GM18499 (cell line): ENCODE results near the gene FCHSD2.
"Not testable (repeated sequence)": the region's sequence is repeated elsewhere in the genome, so short reads cannot be mapped to it uniquely, and the experiment has no call there.

Experiments used
- ATAC-seq: cut with Tn5 transposase; IDR thresholded peaks from one replicate; pipeline ENCODE4 v1.9.1; 2021; ENCODE audit warnings: moderate number of reproducible peaks; ENCODE audit not compliant: insufficient read depth, unreplicated experiment

The FCHSD2 gene

DNA sequence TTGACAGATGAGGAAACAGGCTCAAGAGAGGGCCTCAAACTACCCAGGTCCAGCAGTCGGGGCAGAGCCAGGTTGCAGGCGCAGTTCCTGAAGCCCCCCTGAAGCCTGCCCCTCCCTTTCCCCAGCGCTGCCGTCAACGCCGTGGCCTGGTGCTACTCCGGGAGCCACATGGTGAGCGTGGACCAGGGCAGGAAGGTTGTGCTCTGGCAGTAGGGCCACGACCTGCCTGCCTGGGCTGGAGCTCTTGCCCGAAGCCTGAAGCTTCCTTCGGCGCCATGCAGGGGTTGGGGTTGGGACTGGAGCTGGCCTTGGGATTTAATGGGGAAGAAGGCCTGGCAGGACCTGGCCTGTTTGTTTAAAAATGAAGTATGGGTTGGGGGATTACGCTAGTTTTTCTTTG lies 312.9 kb downstream of the FCHSD2 start:
- ATAC-seq, result no peak

DNA sequence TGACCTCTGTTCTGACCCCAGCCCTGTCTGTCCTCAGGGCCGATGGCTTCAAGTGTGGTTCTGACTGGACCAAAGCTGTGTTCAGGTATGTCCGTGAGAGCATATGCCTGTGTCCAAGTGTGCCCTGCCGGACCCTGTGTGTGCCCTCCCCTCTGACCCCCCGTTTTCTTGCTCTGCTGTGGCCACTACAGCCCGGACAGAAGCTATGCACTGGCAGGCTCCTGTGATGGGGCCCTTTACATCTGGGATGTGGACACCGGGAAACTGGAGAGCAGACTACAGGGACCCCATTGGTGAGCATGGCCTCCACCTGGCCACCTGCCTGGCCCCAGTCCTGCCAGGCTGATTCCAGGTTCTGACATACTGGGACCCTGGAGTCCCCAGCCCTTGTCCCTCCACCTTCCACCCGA lies 313.4 kb downstream of the FCHSD2 start:
- no peak for ATAC-seq

DNA sequence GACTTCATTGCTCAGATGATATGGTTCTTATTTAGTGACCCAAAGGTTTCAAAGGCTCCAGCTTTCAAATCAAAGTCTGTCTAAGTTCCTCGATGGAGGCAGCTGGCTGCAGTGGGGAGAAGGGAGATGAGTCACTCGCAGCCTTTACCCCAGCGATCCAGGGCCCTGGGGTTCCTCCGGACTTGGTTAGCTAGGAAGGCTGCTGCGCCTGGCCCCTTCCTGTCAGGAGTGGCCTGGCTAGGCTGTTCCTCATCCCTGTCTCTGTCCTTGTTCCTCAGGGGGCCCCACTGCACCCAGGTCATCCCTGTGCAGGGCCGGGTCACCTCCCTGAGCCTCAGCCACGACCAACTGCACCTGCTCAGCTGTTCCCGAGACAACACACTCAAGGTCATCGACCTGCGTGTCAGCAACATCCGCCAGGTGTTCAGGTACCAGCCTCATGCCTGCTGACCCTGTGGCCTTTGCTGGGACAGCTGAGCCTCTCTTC lies 314.0 kb downstream of the FCHSD2 start:
- ATAC-seq, result no peak

- not testable (repeated sequence) for ATAC-seq
Observed at GRCh38 chr11:72827656-72828055, 314.5 kb downstream of the FCHSD2 start.

DNA sequence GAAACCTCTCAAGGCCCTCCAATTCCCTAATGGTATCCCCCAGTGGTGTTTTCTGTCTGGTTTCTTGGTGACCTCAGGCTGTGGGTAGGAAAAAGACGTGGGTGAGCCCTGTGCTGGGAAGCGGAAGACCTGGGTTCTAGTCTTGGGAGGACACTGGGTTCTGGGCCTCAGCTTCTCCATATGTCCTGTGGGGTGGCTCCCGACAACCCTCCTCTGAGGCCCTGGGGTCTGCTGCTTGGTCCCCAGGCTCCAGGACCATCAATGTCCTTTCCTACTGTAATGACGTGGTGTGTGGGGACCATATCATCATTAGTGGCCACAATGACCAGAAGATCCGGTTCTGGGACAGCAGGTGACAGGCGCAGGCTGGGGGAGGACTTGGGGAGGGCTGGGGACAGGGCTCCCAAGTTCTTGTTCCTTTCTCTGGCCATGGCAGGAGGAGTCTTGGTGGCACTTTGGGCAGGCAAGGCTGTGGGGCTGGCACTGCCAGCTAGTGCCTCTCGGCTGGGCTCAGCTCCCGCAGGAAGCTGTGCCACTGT lies 315.1 kb downstream of the FCHSD2 start:
- no peak for ATAC-seq

DNA sequence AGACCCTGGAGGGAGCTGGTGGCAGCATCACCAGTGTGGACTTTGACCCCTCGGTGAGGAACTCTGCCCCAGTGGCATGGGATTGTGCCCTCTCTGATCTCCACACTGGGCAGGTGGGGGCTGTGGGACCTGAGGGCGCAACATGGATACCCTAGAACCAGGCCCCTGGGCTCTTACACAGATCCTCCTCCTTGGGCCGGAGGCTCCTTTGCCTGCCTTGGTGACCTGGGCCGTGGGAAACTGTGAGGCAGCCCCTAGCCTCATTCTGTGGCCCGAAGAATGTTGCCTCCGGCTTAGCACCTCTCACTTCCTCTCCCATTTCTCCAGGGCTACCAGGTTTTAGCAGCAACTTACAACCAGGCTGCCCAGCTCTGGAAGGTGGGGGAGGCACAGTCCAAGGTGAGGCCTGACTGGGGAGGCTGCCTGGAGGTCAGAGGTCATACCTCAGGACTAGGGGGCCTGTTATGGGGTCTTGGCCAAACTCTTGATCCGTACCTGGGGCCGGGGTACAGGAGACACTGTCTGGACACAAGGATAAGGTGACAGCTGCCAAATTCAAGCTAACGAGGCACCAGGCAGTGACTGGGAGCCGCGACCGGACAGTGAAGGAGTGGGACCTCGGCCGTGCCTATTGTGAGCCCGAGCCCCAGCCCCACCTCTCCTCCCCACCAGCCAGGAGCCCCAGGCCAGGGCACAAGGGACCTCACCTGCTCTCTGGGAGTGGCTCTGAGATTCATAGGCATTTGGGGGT lies 315.8 kb downstream of the FCHSD2 start:
- ATAC-seq, result no peak

GRCh38 chr11:72825661-72826060 lies 316.5 kb downstream of the FCHSD2 start:
- ATAC-seq, result no peak

GRCh38 chr11:72824811-72825505 lies 317.2 kb downstream of the FCHSD2 start:
- ATAC-seq, result no peak

DNA sequence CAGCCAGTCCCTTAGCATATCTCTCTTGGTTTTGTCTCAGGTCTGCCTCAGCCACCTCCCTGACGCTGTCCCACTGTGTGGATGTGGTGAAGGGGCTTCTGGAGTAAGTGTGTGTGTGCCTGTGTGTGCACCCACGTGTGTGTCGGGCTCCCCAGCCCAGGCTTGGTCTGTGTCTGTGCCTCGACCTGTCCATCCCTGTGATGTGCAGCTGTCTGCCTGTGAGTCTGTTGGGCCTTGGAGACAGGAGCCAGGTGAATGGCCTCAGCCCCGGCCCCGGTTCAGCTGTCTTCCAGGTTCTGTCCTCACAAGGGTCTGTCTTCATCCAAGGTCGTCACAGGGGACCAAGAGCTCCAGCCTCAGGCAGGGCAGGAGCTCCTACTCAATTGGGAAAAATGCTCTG lies 318.1 kb downstream of the FCHSD2 start:
- ATAC-seq, result no peak

DNA sequence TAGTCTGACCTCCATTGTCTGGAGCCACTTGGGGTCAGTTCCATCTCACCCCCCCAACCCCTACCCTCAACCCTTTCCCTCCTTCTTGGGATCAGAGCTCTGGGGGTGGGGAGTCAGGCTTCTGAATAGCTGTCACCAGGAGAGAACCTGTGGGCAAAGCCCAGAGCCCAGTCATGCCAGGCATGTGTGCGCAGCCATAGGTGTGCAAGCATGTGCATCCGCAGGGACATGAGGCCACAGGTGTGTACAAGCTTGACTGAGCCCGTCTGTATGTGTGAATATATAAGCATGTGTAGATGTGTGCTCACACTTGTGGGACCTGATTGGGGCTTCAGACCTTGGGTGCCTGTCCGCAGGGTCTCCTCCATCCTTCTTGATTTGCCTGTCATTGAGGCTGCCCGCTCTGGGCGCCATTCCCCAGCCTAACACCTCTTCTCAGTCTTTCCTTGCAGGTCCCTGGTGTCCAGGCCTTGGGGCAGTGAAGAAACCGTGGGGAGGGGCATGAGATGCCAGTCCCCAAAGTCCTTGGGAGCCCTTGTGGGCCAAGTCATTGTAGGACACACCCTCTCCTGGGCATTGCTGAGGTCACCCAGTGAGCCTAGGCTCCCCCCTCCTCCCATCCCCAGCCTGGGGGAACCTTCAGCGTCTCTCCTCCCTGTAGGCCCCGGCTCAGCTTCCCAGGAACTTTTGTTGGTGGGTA lies 318.9 kb downstream of the FCHSD2 start:
- no peak for ATAC-seq

DNA sequence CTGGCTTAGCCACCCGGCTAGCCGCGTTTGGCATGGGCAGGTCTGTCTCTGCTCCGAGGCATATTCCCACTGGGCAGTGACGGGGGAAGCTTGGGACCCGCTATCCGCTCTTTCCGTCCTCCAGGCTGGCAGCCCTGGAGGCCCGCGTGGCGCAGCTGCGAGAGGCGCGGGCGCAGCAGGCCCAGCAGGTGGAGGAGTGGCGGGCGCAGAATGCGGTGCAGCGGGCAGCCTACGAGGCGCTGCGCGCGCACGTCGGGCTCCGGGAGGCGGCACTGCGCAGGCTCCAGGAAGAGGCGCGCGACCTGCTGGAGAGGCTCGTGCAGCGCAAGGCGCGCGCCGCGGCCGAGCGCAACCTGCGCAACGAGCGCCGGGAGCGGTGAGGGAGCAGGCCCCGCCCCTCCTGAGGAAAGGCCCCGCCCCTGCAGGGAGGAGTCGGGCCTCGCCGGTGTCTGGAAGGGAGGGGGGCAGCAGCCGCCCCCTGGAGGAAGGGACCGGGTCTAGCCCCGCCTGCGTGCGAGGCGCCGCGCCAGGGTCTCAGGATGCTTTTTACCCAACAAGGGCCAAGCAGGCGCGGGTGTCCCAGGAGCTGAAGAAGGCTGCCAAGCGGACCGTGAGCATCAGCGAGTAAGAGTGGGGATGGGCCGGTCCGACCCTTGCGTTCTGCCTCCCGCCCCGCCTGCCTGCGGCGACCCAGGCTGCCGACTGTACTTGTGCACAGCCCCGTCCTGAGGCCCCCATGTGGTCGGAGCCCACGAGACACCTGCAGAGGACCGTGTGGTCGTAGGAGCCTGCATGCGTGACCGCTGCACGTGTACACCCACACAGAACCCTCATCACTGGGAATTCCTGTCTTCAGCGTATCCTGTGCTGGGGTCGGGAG lies 320.0 kb downstream of the FCHSD2 start:
- ATAC-seq, result no peak

GRCh38 chr11:72821221-72821919 lies 320.7 kb downstream of the FCHSD2 start:
- no peak for ATAC-seq

DNA sequence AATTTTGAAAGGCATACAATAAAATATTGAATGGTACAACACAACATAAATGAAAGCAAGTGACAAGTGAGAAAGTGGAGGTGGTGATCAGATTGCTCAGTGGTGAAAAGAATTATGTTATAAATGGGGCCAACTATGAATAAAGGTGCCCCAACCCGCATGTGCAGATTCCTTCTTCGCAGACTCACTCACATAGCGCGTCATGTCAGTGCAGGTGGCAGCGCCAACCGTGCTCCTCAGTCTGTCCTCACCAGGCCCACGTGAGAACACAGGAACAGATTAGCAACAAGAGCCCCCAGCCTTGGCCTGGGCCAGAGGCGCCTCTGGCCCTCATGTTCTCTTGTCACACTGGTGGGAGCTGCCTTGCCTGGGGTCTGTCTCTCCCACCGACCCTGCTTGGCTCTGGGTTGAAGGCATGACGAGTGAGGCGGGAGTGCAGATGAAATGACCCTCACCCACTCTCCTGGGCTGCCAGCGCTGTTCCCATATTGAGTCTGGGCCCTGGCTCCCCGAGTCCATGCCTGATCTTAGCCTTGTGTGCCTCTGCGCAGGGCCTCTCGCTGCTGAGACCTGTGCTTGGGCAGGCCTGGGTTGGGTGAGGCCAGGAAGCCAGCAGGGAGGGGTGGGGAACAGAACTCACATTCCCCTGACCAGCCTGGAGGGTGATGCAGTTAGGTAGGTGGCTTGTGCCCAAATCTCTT lies 321.5 kb downstream of the FCHSD2 start:
- ATAC-seq, result no peak

GRCh38 chr11:72818971-72819370 lies 323.1 kb downstream of the FCHSD2 start:
- ATAC-seq, result no peak

DNA sequence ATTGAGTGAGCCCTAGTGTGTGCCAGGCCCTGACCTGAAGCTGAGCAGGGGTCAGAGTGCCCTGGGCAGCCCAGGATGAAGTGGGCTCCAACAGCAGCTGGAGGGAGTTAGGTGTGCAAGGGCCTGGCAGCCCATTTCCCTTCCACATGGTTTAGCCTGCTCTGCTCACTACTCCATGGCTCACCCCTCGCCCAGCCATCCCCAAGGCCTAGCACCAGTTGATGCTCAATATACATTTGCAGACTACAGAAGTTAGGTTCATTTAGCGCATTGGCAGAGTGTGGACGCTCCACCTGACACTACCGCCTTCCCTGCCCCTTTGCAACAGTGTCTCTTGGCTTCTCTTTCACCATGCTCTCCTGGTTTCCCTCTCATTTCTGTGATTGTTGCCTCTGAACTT lies 324.2 kb downstream of the FCHSD2 start:
- ATAC-seq, result no peak

GRCh38 chr11:72816404-72816990 lies 325.6 kb downstream of the FCHSD2 start:
- ATAC-seq, result no peak

DNA sequence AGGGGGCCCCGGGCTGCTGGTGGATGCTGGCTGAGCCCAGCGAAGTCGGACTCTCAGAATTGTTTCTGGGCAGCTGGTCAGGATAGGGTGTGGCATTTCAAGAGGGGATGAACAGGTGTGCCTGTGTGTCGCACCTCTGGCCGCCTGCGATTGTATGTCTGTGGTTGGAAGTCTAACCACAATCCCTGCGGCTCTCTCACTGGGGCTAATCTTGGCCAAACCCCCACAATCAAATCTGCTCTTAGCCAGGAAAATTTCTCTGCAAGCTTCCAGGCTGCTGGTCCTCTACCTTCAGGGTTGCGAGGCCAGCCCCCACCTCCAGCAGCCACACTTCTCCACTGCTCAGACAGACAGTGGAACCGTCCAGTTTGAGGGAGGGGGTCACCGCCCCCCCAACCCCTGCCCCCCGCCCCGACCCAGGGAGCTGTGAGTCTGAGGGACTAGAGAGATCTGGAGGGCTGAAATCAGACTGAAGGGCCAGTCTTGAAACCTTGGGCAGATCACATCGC lies 327.0 kb downstream of the FCHSD2 start:
- ATAC-seq, result no peak
